K562 (cell line): Measurements from ENCODE around the gene HSPA4. TPM values are rescaled to one million over a fixed set of nuclear protein-coding genes. Genes with fewer than 3 reads are reported as not detected.
A peak's percentile ranks its signal among the peaks of the same experiment; 100 is the strongest.

Source experiments
- ATAC-seq: fragments of 200-7000 bp; cut with Tn5 transposase; 3 replicates; pipeline ENCODE4 v1.9.1; 2020; ENCODE audit warnings: moderate library complexity
- BruUV-seq: library from RNA; stranded (reverse); fragments of 400-500 nt; replicated peaks from 2 replicates; lab custom pipeline; 2021; lab: Mats Ljungman, UMichigan
- CTCF ChIA-PET: fragments of 300-600 bp; formaldehyde crosslinking; extraction: SDS; loops from one replicate; lab custom pipeline; 2021; ENCODE audit warnings: low intra/inter-chr PET ratio; lab: Yijun Ruan, JAX
- POLR2A ChIA-PET: fragments of 300-600, 350-650 bp; sonication (Branson Sonifier 250); formaldehyde crosslinking; extraction: SDS; loops from one replicate; lab custom pipeline; 2021; ENCODE audit warnings: antibody characterized with exemption, inconsistent platforms; lab: Yijun Ruan, JAX
- DNase-seq, 4 experiments: peaks; one replicate each; pipeline versions ENCODE4 v3.0.0 to v3.0.0-alpha.2; 2011 to 2018; ENCODE audit warnings: low spot score in 3 of 4, mixed read lengths in 3 of 4; ENCODE audit errors: extremely low read depth in 1 of 4
- FAIRE-seq: peaks from 2 replicates; lab custom pipeline; 2011; peaks lifted over from hg19 to GRCh38; lab: Jason Lieb, UNC
- H2AFZ ChIP-seq: 2 replicates; pipeline ENCODE4 v1.6.0; 2011; ENCODE audit warnings: low read depth, low read length, control low read depth, inconsistent platforms
- H3K27ac ChIP-seq: fragments of 200-600 bp; 3 replicates; pipeline ENCODE4 v1.8.0; 2011; ENCODE audit warnings: low read depth, mild to moderate bottlenecking, control low read depth, inconsistent platforms, low read length, moderate library complexity, mixed read lengths; ENCODE audit errors: extremely low read depth
- H3K27me3 ChIP-seq, 2 experiments: fragments of 300-600 bp in 1 of 2; 2 replicates in 1 of 2; 3 replicates in 1 of 2; pipeline versions ENCODE4 v1.6.0 to v1.8.0; 2011; ENCODE audit warnings: inconsistent platforms in 2 of 2, low read length in 2 of 2, mild to moderate bottlenecking in 1 of 2, mixed read lengths in 1 of 2, moderate library complexity in 1 of 2; ENCODE audit not compliant: control insufficient read depth in 2 of 2, insufficient read depth in 2 of 2
- H3K36me3 ChIP-seq: fragments of 300-600 bp; 3 replicates; pipeline ENCODE4 v1.8.0; 2011; ENCODE audit warnings: mild to moderate bottlenecking, low read length, inconsistent platforms; ENCODE audit not compliant: control insufficient read depth, insufficient read depth
- H3K4me1 ChIP-seq, 2 experiments: fragments of 200-600 bp in 1 of 2; replicated peaks in 1 of 2; 2 replicates in 1 of 2; 3 replicates in 1 of 2; pipeline versions ENCODE4 v1.5.1 to v1.8.0; 2011; ENCODE audit warnings: inconsistent platforms in 2 of 2, low read length in 2 of 2, mild to moderate bottlenecking in 1 of 2, mixed read lengths in 1 of 2, moderate library complexity in 1 of 2; ENCODE audit not compliant: control insufficient read depth in 2 of 2, insufficient read depth in 2 of 2
- H3K4me2 ChIP-seq: 2 replicates; pipeline ENCODE4 v1.6.1; 2011; ENCODE audit warnings: low read length, control low read depth, inconsistent platforms, mixed read lengths; ENCODE audit not compliant: insufficient read depth
- H3K4me3 ChIP-seq: fragments of 200-600 bp; sonication (generic), shearing (Covaris generic); 2 replicates; pipeline ENCODE4 v1.5.1; 2016; ENCODE audit warnings: control low read depth, inconsistent platforms
- H3K79me2 ChIP-seq: fragments of 200-600 bp; 3 replicates; pipeline ENCODE4 v1.8.0; 2011; ENCODE audit warnings: low read length, inconsistent platforms; ENCODE audit not compliant: control insufficient read depth, insufficient read depth
- H3K9ac ChIP-seq, 2 experiments: 2 replicates each; pipeline versions ENCODE4 v1.6.0 to v1.6.1; 2011; ENCODE audit warnings: low read depth in 2 of 2, low read length in 2 of 2, control low read depth in 1 of 2, inconsistent platforms in 1 of 2, mild to moderate bottlenecking in 1 of 2, mixed read lengths in 1 of 2; ENCODE audit not compliant: insufficient read depth in 1 of 2
- H3K9me1 ChIP-seq: one replicate; pipeline ENCODE4 v1.6.0; 2011; ENCODE audit warnings: inconsistent platforms, mild to moderate bottlenecking, low read length, moderate library complexity; ENCODE audit not compliant: control insufficient read depth, insufficient read depth
- H3K9me3 ChIP-seq: replicated peaks from 2 replicates; pipeline ENCODE4 v1.5.1; 2011; ENCODE audit warnings: low read depth, low read length, inconsistent platforms; ENCODE audit not compliant: control insufficient read depth, insufficient read depth
- H4K20me1 ChIP-seq: replicated peaks from 2 replicates; pipeline ENCODE4 v1.6.1; 2011; ENCODE audit warnings: low read length, inconsistent platforms, mixed read lengths; ENCODE audit not compliant: control insufficient read depth, insufficient read depth
- CEBPB ChIP-seq: fragments of 450-650 bp; IDR thresholded peaks from 2 replicates; pipeline ENCODE4 v1.6.1; 2016; ENCODE audit warnings: missing genetic modification characterization, missing compliant biosample characterization
- ELF4 ChIP-seq: fragments of 450-650 bp; formaldehyde crosslinking; IDR thresholded peaks from 2 replicates; pipeline ENCODE4 v1.4.0; 2022; ENCODE audit warnings: missing genetic modification characterization
- EP400 ChIP-seq: fragments of 450-650 bp; IDR thresholded peaks from 2 replicates; pipeline ENCODE4 v1.6.1; 2017; ENCODE audit warnings: antibody characterized with exemption, mild to moderate bottlenecking, moderate library complexity
- SMAD2 ChIP-seq: fragments of 150-350 bp; IDR thresholded peaks from 2 replicates; pipeline ENCODE4 v1.6.1; 2014; ENCODE audit warnings: low read depth, mild to moderate bottlenecking, low read length
- SRSF3 ChIP-seq: fragments of 200-400 bp; formaldehyde crosslinking; IDR thresholded peaks from 2 replicates; pipeline ENCODE4 v1.6.1; 2016; ENCODE audit warnings: mild to moderate bottlenecking, low read length, moderate library complexity; ENCODE audit not compliant: insufficient read depth
- ZNF311 ChIP-seq: fragments of 250-450 bp; sonication (Bioruptor Pico); IDR thresholded peaks from 2 replicates; pipeline ENCODE4 v1.4.0; 2020; ENCODE audit warnings: mild to moderate bottlenecking, moderate library complexity
- ZNF609 ChIP-seq: sonication (generic); formaldehyde crosslinking; IDR thresholded peaks from 2 replicates; pipeline ENCODE4 v1.8.1; 2023; ENCODE audit warnings: missing genetic modification reagents, mild to moderate bottlenecking, borderline replicate concordance
- ZNF740 ChIP-seq, 3 experiments: fragments of 200-800 bp in 1 of 3; sonication (Bioruptor generic) in 1 of 3; sonication (generic) in 1 of 3; formaldehyde crosslinking in 1 of 3; IDR thresholded peaks; 2 replicates each; pipeline versions ENCODE4 v1.6.1 to v1.8.0; 2016 to 2022; ENCODE audit warnings: mild to moderate bottlenecking in 2 of 3, missing compliant biosample characterization in 2 of 3, missing genetic modification characterization in 2 of 3, missing genetic modification reagents in 1 of 3
- WGBS: fragments of 100-300 bp; shearing (Covaris generic); methylation state at CpG from one replicate; pipeline ENCODE4 v1.1.6; 2016; ENCODE audit warnings: low coverage, mixed read lengths; ENCODE audit not compliant: insufficient coverage; ENCODE audit errors: missing lambda C conversion rate; 5-methylcytosine and 5-hydroxymethylcytosine counted together
- in situ Hi-C: fragments of 300-500 bp; cut with MboI; formaldehyde crosslinking; loops from 4 replicates; pipeline ENCODE4 v1.15.0; 2018; ENCODE audit warnings: inconsistent platforms, mixed read lengths
- intact Hi-C: fragments of 100-400 bp; cut with micrococcal nuclease; formaldehyde crosslinking; loops from 2 replicates; pipeline ENCODE4 v1.14.2; 2022
- polyA plus RNA-seq, 8 experiments: library from polyadenylated mRNA; depleted of rRNA in 4 of 8; stranded (reverse) in 5 of 8; unstranded in 3 of 8; fragments of >200 nt; fragmentation: Nextera tagmentation in 2 of 8; fragmentation: Illumina TruSeq in 1 of 8; extraction: Ambion mirVana in 2 of 8; extraction: Trizol in 1 of 8; gene quantifications; 2 replicates each; pipeline versions ENCODE4 v1.2.1 to v1.2.3, GENCODE V29; 2011 to 2014; ENCODE audit warnings: inconsistent platforms in 1 of 8, missing spikeins in 1 of 8
- total RNA-seq, 7 experiments: library from RNA; depleted of rRNA in 6 of 7; stranded (reverse); fragments of >200 nt in 6 of 7; fragmentation: Illumina TruSeq in 2 of 7; extraction: Trizol in 2 of 7; gene quantifications; 2 replicates each; pipeline versions ENCODE4 v1.2.1 to v1.2.3, GENCODE V29; 2011 to 2021; ENCODE audit warnings: low replicate concordance in 1 of 7

Gene HSPA4
- total and polyA plus RNA-seq, 9 of the 15 experiments (the other 6 are each of a cell fraction or from before 2014, with no cell fraction given): 90.3 to 286 (median 148) TPM

- BruUV-seq: no TSS peak
- Histone ChIP-seq H3K4me1 (no peaks in the 10 kb centered on the region), H4K20me1 (no peaks in the 10 kb centered on the region), H3K9me3 (no peaks in the 10 kb centered on the region), H3K9me1 (no peaks in the 10 kb centered on the region), H3K27me3 (no peaks in the 10 kb centered on the region), H3K9ac (no peak overlapping the region), H3K27ac (no peak overlapping the region), H3K36me3 (peaks cover 95% of the 10 kb centered on the region), H3K4me3 (no peak overlapping the region), H2AFZ (no peak overlapping the region), H3K4me2 (no peak overlapping the region), H3K79me2 (peaks cover 4% of the 10 kb centered on the region; the same call in 1 of the 3 replicates)
- POLR2A ChIA-PET: interaction anchor here (0.5 kb wide), 1 partner anchor 295 kb away, joined by 3 read pairs; no protein-coding TSS in a partner anchor
- in situ Hi-C loops: no loop called here
- FAIRE-seq: peak; percentile 19
- intact Hi-C loops: no loop called here
- no peak for DNase-seq
- ATAC-seq: no peak
- WGBS: 98% methylated on average over 3 of the region's 3 CpGs
- CTCF ChIA-PET: interaction anchor here (0.5 kb wide), 1 partner anchor 30 kb away, joined by 4 read pairs; no protein-coding TSS in a partner anchor
- TF ChIP-seq ELF4 (no peak), SRSF3 (no peak)
Observed at GRCh38 chr5:133091034-133091433, 39.2 kb downstream of the HSPA4 start.

- no peak for FAIRE-seq
- H3K36me3 ChIP-seq: peaks cover 44% of the 10 kb centered on the region
- H3K4me3 ChIP-seq: no peak overlapping the region
- peaks cover 0 to 3% of the 10 kb centered on the region in 2 experiments; a peak in 2 of 5 replicates for H3K4me1 ChIP-seq
- no peak overlapping the region for H3K4me2 ChIP-seq
- BruUV-seq: no TSS peak
- no peaks in the 10 kb centered on the region for H4K20me1 ChIP-seq
- no peak overlapping the region for H3K27ac ChIP-seq
- POLR2A ChIA-PET: interaction anchor here (0.5 kb wide), 1 partner anchor 287 kb away, joined by 3 read pairs; no protein-coding TSS in a partner anchor
- no peaks in the 10 kb centered on the region; a peak in 1 of 5 replicates for H3K27me3 ChIP-seq
- no peak for DNase-seq
- 73% methylated on average over 3 of the region's 3 CpGs for whole genome bisulfite sequencing
- CTCF ChIA-PET: no interaction called here
- no peaks in the 10 kb centered on the region for H3K79me2 ChIP-seq
- in situ Hi-C loops (loop anchor here (25.0 kb wide), 1 partner anchor 356 kb away; no protein-coding TSS in a partner anchor), intact Hi-C loops (no loop called here)
- H3K9ac ChIP-seq: no peak overlapping the region
- H3K9me3 ChIP-seq: no peaks in the 10 kb centered on the region
- ATAC-seq: no peak
- no peaks in the 10 kb centered on the region for H3K9me1 ChIP-seq
- H2AFZ ChIP-seq: no peak overlapping the region
- no peak for TF ChIP-seq ZNF609
- no peak for TF ChIP-seq ZNF311 (CRISPR knock-in tag)
- no peak for TF ChIP-seq ZNF740 (CRISPR knock-in tag; IDR thresholded peaks at IDR 0.05)
- 0 out of 4 replicates have a peak, but pooled peaks of 1 of the 2 experiments have one; percentile 23 for TF ChIP-seq ZNF740 (tag; IDR thresholded peaks at IDR 0.05)
- no peak for TF ChIP-seq CEBPB (tag)
- no peak for TF ChIP-seq EP400
- TF ChIP-seq SMAD2: no peak
Observed at GRCh38 chr5:133106343-133106742, 54.5 kb downstream of the HSPA4 start.
